WTC11 (cell line): ENCODE measurements around the gene CWH43.

Experiments used
- CTCF ChIP-seq: fragments of 200-600 bp; IDR thresholded peaks from 2 replicates; pipeline ENCODE4 v1.8.0; 2022; ENCODE audit warnings: antibody characterized with exemption
- NFE2L1 ChIP-seq: sonication (generic); formaldehyde crosslinking; IDR thresholded peaks from 2 replicates; pipeline ENCODE4 v1.8.1; 2023; ENCODE audit warnings: missing genetic modification reagents

- TF ChIP-seq CTCF = no peak
- TF ChIP-seq NFE2L1 (CRISPR knock-in tag) = no peak
Measured at GRCh38 chr4:49002931-49003330, 16.9 kb downstream of the CWH43 start.
